Measurements from ENCODE around the gene KDM4B. TPM values are rescaled to one million over a fixed set of nuclear protein-coding genes. Genes with fewer than 3 reads are reported as not detected.

KDM4B gene
- total RNA-seq, 1 experiment from 2014 or later = 35.9 TPM

- no peak for TF ChIP-seq EZH2 (IDR thresholded peaks at IDR 0.05)
- TF ChIP-seq TCF7L2 (IDR thresholded peaks at IDR 0.05; ENCODE audit: borderline replicate concordance, extremely low read depth, insufficient read depth, insufficient read length) = no peak
- TF ChIP-seq JUND (IDR thresholded peaks at IDR 0.05) = no peak
- no peak for TF ChIP-seq CTCF (IDR thresholded peaks at IDR 0.05 in 2 of 3, conservative IDR thresholded peaks at IDR 0.05 in 1 of 3; ENCODE audit: borderline replicate concordance in 1 of 3, insufficient read depth in 1 of 3, low read depth in 2 of 3, low read length in 2 of 3)
- TF ChIP-seq ZNF274 (IDR thresholded peaks at IDR 0.05; ENCODE audit: low read depth, low read length) = no peak
- TF ChIP-seq ATF3 (IDR thresholded peaks at IDR 0.05) = no peak
- no peak for TF ChIP-seq CEBPB (IDR thresholded peaks at IDR 0.05; ENCODE audit: low read depth)
- no peak for TF ChIP-seq POLR2AphosphoS5 (IDR thresholded peaks at IDR 0.05; ENCODE audit: low read depth, low read length)
- TF ChIP-seq SP1 (IDR thresholded peaks at IDR 0.05; ENCODE audit: low read depth) = no peak
- TF ChIP-seq ELF1 (IDR thresholded peaks at IDR 0.05; ENCODE audit: borderline replicate concordance, low read depth) = no peak
- no peak overlapping the region; the same call in 1 of the 2 replicates for H3K27ac ChIP-seq (ENCODE audit: low read depth, low read length)
- peaks cover 12% of the 10 kb centered on the region; the same call in 1 of the 2 replicates for H3K79me2 ChIP-seq (ENCODE audit: insufficient read depth, low read length)
- BruUV-seq (replicated peaks) = no TSS peak
- H3K27me3 ChIP-seq (ENCODE audit: insufficient read depth, low read length) = no peaks in the 10 kb centered on the region
- no peak overlapping the region for H3K4me3 ChIP-seq (replicated peaks in 1 of 2; ENCODE audit: low read depth in 1 of 2, low read length in 2 of 2)
- no peak overlapping the region for H3K9ac ChIP-seq (ENCODE audit: low read length)
- H3K36me3 ChIP-seq (ENCODE audit: control insufficient read depth in 1 of 2, insufficient read depth in 2 of 2, low read length in 2 of 2) = no peaks in the 10 kb centered on the region; a peak in 1 of 4 replicates
- intact Hi-C loops (cut with micrococcal nuclease) = loop anchor here (5.0 to 10.0 kb wide), 2 partner anchors 118 to 300 kb away; no protein-coding TSS in a partner anchor
- RAD21 ChIA-PET (ENCODE audit: low non-redundant PET in 1 of 2, low total read pairs in 2 of 2, uncharacterized antibody in 2 of 2, unreplicated experiment in 2 of 2) = interaction anchor here (0.9 to 2.4 kb wide), 6 partner anchors 159 to 223 kb away, joined by 3 to 40 read pairs (median 4); partner anchors contain the start of gene PLIN3 (in 1 of the 2)
- H3K4me1 ChIP-seq (ENCODE audit: control insufficient read depth in 1 of 2, insufficient read depth in 2 of 2, low read length in 2 of 2) = peaks cover 0 to 20% of the 10 kb centered on the region in 2 experiments; a peak in 3 of 4 replicates
- DNase-seq (ENCODE audit: low read depth, low spot score) = no peak
- CTCF ChIA-PET = interaction anchor here (0.6 to 3.9 kb wide), 14 partner anchors 10 to 226 kb away, joined by 3 to 117 read pairs (median 4); partner anchors contain the start of genes KDM4B and PLIN3
- no peaks in the 10 kb centered on the region for H4K20me1 ChIP-seq (ENCODE audit: insufficient read depth)
- H2AFZ ChIP-seq (ENCODE audit: low read depth, low read length, poor library complexity, severe bottlenecking) = no peak overlapping the region
- no peaks in the 10 kb centered on the region for H3K9me2 ChIP-seq (ENCODE audit: insufficient read depth)
- ATAC-seq = no peak
- POLR2A ChIA-PET = no interaction called here
- H3K4me2 ChIP-seq (ENCODE audit: low read length) = no peak overlapping the region
- H3K9me3 ChIP-seq (ENCODE audit: control insufficient read depth in 1 of 2, insufficient read depth in 1 of 2, low read depth in 1 of 2, low read length in 2 of 2) = no peaks in the 10 kb centered on the region
Measured at GRCh38 chr19:5032101-5032967, 63.4 kb downstream of the KDM4B start.

All from HCT116 (cell line).